Esophagus squamous epithelium (tissue), 5 donors: ENCODE measurements around the gene VIPR2. TPM values are rescaled to one million over a fixed set of nuclear protein-coding genes. Genes with fewer than 3 reads are reported as not detected.
"Not testable (repeated sequence)": the region's sequence is repeated elsewhere in the genome, so short reads cannot be mapped to it uniquely, and the experiment has no call there.

Source experiments
- DNase-seq: peaks from one replicate; lab custom pipeline; 2025; lab: John Stamatoyannopoulos, UW
- H3K27ac ChIP-seq, 4 donors: fragments of 200-600 bp; sonication (generic); one replicate each; pipeline ENCODE4 v1.5.1; 2016 to 2019; ENCODE audit warnings: mild to moderate bottlenecking in 1 of 4
- H3K27me3 ChIP-seq, 4 donors: fragments of 200-600 bp; sonication (generic); 1 replicate in 3 of 4; 2 replicates in 1 of 4; pipeline versions ENCODE4 v1.5.1 to v1.6.0; 2017 to 2021; ENCODE audit warnings: antibody characterized with exemption in 1 of 4
- H3K36me3 ChIP-seq, 3 donors: fragments of 200-600 bp; sonication (generic); one replicate each; pipeline ENCODE4 v1.5.1; 2016 to 2019
- H3K4me1 ChIP-seq, 3 donors: fragments of 200-600 bp; sonication (generic); one replicate each; pipeline ENCODE4 v1.5.1; 2017 to 2019
- H3K4me3 ChIP-seq, 4 donors: fragments of 200-600 bp; sonication (generic); 1 replicate in 3 of 4; 2 replicates in 1 of 4; pipeline ENCODE4 v1.5.1; 2016 to 2019; ENCODE audit warnings: mild to moderate bottlenecking in 2 of 4, moderate library complexity in 1 of 4
- H3K9me3 ChIP-seq, 3 donors: fragments of 200-600 bp; sonication (generic); one replicate each; pipeline ENCODE4 v1.5.1; 2016 to 2019
- CTCF ChIP-seq, 6 experiments: fragments of 450-650 bp in 4 of 6; fragments of 200-600 bp in 2 of 6; sonication (generic) in 2 of 6; IDR thresholded peaks; one replicate each; pipeline ENCODE4 v1.5.1; 2016 to 2019; ENCODE audit warnings: antibody characterized with exemption in 6 of 6, mild to moderate bottlenecking in 4 of 6, moderate library complexity in 4 of 6
- POLR2A ChIP-seq, 4 donors: fragments of 450-650 bp; IDR thresholded peaks; one replicate each; pipeline ENCODE4 v1.6.1; 2017; ENCODE audit warnings: antibody characterized with exemption in 4 of 4, mild to moderate bottlenecking in 4 of 4, moderate library complexity in 3 of 4
- WGBS, 2 donors: methylation state at CpG; one replicate each; pipeline ENCODE4 v1.1.5; 2018; 5-methylcytosine and 5-hydroxymethylcytosine counted together
- intact Hi-C: fragments of 100-400 bp; cut with DNase I; formaldehyde crosslinking; loops from one replicate; pipeline ENCODE4 v1.15.0; 2022
- total RNA-seq, 4 donors: library from RNA; depleted of rRNA; stranded (reverse); fragments of >200 nt; gene quantifications; one replicate each; pipeline ENCODE4 v1.1.0, GENCODE V29; 2016
- donor health status: DM: yes; HTN: yes; CAD: no.

VIPR2 gene
- total RNA-seq, 4 donors from 2014 or later: 0.18 to 2.1 (median 0.40) TPM

GRCh38 chr7:159125104-159125954 is 19.3 kb downstream of the VIPR2 start:
- Histone ChIP-seq H3K27me3 (peaks cover 0 to 27% (median 0%) of the 10 kb centered on the region in 4 donors), H3K36me3 (no peaks in the 10 kb centered on the region), H3K27ac (no peak overlapping the region), H3K4me3 (no peak overlapping the region), H3K9me3 (no peaks in the 10 kb centered on the region), H3K4me1 (no peaks in the 10 kb centered on the region)
- intact Hi-C loops: no loop called here
- 67 to 70% methylated on average over 3 to 8 of the region's 9 CpGs for WGBS, 2 donors
- TF ChIP-seq CTCF (IDR thresholded peaks at IDR 0.05) (no peak), POLR2A (IDR thresholded peaks at IDR 0.05) (no peak)
- no peak for DNase-seq

- H3K9me3 ChIP-seq, intact Hi-C loops, H3K36me3 ChIP-seq, H3K4me1 ChIP-seq, DNase-seq, H3K4me3 ChIP-seq, H3K27ac ChIP-seq: not testable (repeated sequence)
- peaks cover 0 to 25% (median 0%) of the 10 kb centered on the region in 4 donors for H3K27me3 ChIP-seq
- 21 to 64% methylated on average over 1 of the region's 1 CpG for WGBS, 2 donors
Observed at GRCh38 chr7:159123793-159124192, 20.9 kb downstream of the VIPR2 start.

DNA sequence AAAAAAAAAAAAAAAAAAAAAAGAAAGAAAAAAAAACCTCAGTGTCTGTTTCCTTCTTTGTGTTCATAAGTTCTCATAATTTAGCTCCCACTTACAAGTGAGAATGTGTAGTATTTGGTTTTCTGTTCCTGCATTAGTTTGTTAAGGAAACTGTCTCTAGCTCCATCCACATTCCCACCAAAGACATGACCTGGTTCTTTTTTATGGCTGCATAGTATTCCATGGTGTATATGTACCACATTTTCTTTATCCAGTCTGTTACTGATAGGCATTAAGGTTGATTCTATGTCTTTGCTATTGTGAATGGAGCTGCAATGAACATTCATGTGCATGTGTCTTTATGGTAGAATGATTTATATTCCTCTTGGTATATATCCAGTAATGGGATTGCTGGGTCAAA is 21.4 kb downstream of the VIPR2 start:
- H3K4me3 ChIP-seq, intact Hi-C loops, H3K9me3 ChIP-seq, H3K36me3 ChIP-seq, H3K4me1 ChIP-seq, DNase-seq, H3K27ac ChIP-seq: not testable (repeated sequence)
- H3K27me3 ChIP-seq: peaks cover 0 to 22% (median 0%) of the 10 kb centered on the region in 4 donors

DNA sequence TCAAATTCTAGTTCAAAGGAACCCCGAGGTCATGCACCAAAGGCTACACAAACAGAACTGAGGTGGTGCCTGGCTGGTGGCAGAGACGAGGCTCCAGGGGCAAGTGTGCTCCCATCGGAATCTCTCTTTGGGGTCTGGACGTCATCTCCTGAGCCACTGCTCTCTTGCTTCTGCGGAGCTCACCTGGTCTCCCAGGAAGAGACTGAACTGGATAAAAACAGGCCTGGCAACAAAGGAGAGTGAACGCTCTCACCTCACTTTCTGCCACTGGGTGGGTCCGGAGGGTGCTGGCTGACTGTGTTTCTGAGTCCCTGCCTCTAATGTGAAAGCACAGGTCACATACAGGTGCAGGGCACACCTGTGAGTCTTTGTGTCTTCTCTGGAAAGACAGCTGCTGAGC is 22.4 kb downstream of the VIPR2 start:
- no peak for DNase-seq
- no peaks in the 10 kb centered on the region for H3K4me1 ChIP-seq
- 48 to 63% methylated on average over 4 to 6 of the region's 7 CpGs for WGBS, 2 donors

GRCh38 chr7:159121476-159121875 is 23.2 kb downstream of the VIPR2 start:
- no peak overlapping the region for H3K27ac ChIP-seq
- H3K4me3 ChIP-seq: no peak overlapping the region
- H3K27me3 ChIP-seq: peaks cover 0 to 17% (median 0%) of the 10 kb centered on the region in 4 donors
- 82 to 91% methylated on average over 4 of the region's 4 CpGs for WGBS, 2 donors
- H3K9me3 ChIP-seq: no peaks in the 10 kb centered on the region
- no peaks in the 10 kb centered on the region for H3K36me3 ChIP-seq
- DNase-seq: no peak
- H3K4me1 ChIP-seq: no peaks in the 10 kb centered on the region
- intact Hi-C loops: no loop called here
- TF ChIP-seq CTCF (IDR thresholded peaks at IDR 0.05) (no peak), POLR2A (IDR thresholded peaks at IDR 0.05) (no peak)

More for the DNA sequence above, 22.4 kb downstream of the VIPR2 start:
- H3K27me3 ChIP-seq: peaks cover 0 to 19% (median 0%) of the 10 kb centered on the region in 4 donors
- H3K36me3 ChIP-seq: no peaks in the 10 kb centered on the region
- H3K9me3 ChIP-seq: no peaks in the 10 kb centered on the region
- TF ChIP-seq CTCF (IDR thresholded peaks at IDR 0.05) (no peak), POLR2A (IDR thresholded peaks at IDR 0.05) (no peak)
- intact Hi-C loops: no loop called here
- no peak overlapping the region for H3K27ac ChIP-seq
- no peak overlapping the region for H3K4me3 ChIP-seq

DNA sequence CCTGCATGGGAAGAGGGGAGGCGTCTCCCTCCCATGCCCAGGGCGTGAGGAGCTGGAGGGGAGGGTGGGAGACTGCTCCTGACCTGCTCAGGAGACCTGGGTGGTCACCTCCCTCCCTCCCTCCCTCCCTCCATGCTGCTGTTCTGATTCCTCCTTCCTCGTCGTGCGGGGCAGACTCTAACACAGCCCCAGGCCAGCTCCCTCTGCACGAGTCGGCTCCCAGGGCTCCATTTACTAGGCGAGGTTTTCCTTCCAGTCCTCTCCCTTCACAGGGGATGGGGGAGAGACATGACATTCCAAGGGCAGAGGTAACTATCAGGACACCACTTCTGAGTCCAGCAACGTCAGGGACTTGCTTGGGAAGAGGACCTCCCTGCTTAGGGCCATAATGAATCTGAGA is 23.6 kb downstream of the VIPR2 start:
- Histone ChIP-seq H3K27me3 (peaks cover 0 to 16% (median 0%) of the 10 kb centered on the region in 4 donors), H3K4me3 (no peak overlapping the region), H3K27ac (no peak overlapping the region), H3K4me1 (no peaks in the 10 kb centered on the region), H3K9me3 (no peaks in the 10 kb centered on the region), H3K36me3 (no peaks in the 10 kb centered on the region)
- TF ChIP-seq CTCF (IDR thresholded peaks at IDR 0.05) (no peak), POLR2A (IDR thresholded peaks at IDR 0.05) (no peak)
- WGBS, 2 donors: 25 to 71% methylated on average over 1 of the region's 9 CpGs
- intact Hi-C loops: no loop called here
- no peak for DNase-seq
